ENCODE results near the gene ATP2A3.
"Not testable (repeated sequence)": the region's sequence is repeated elsewhere in the genome, so short reads cannot be mapped to it uniquely, and the experiment has no call there.

The ATP2A3 gene

GRCh38 chr17:3964203-3965117 is at the start of gene ATP2A3:
ATP2A3 (minus strand) TSS chr17:3964437; CDS start chr17:3964291, 146 bp downstream.
- DNase-seq = peak; percentile 80

GRCh38 chr17:4010754-4011153 is 46.5 kb upstream of the ATP2A3 start:
- DNase-seq = no peak

GRCh38 chr17:4009186-4009785 is 45.0 kb upstream of the ATP2A3 start:
- DNase-seq = no peak

- DNase-seq = no peak
Measured at GRCh38 chr17:4008441-4009185, 44.4 kb upstream of the ATP2A3 start.

- no peak for DNase-seq
Measured at GRCh38 chr17:4008082-4008435, 43.8 kb upstream of the ATP2A3 start.

- no peak for DNase-seq
Measured at GRCh38 chr17:4007346-4008081, 43.3 kb upstream of the ATP2A3 start.

GRCh38 chr17:4006745-4007211 is 42.5 kb upstream of the ATP2A3 start:
- no peak for DNase-seq

GRCh38 chr17:4006165-4006589 is 41.9 kb upstream of the ATP2A3 start:
- DNase-seq = no peak

GRCh38 chr17:4005296-4006164 is 41.3 kb upstream of the ATP2A3 start:
- no peak for DNase-seq

- no peak for DNase-seq
Measured at GRCh38 chr17:4004517-4005295, 40.5 kb upstream of the ATP2A3 start.

GRCh38 chr17:4003501-4004421 is 39.5 kb upstream of the ATP2A3 start:
- DNase-seq = no peak

GRCh38 chr17:4003131-4003500 is 38.9 kb upstream of the ATP2A3 start:
- no peak for DNase-seq

- no peak for DNase-seq
Measured at GRCh38 chr17:4001048-4001590, 36.9 kb upstream of the ATP2A3 start.

- no peak for DNase-seq
Measured at GRCh38 chr17:3998436-3998835, 34.2 kb upstream of the ATP2A3 start.

- DNase-seq = no peak
Measured at GRCh38 chr17:3995067-3995466, 30.8 kb upstream of the ATP2A3 start.

GRCh38 chr17:3994221-3994576 is 30.0 kb upstream of the ATP2A3 start:
- no peak for DNase-seq

GRCh38 chr17:3993493-3994220 is 29.4 kb upstream of the ATP2A3 start:
- no peak for DNase-seq

- no peak for DNase-seq
Measured at GRCh38 chr17:3992370-3992769, 28.1 kb upstream of the ATP2A3 start.

- not testable (repeated sequence) for DNase-seq
Measured at GRCh38 chr17:3991699-3992098, 27.5 kb upstream of the ATP2A3 start.
